WI38 (cell line): Measurements from ENCODE around the gene GORAB.

Source experiments
- H3K4me3 ChIP-seq: 2 replicates; pipeline ENCODE4 v1.5.1; 2011; ENCODE audit warnings: low read depth, mild to moderate bottlenecking, control low read depth, low read length
- CTCF ChIP-seq: IDR thresholded peaks from 2 replicates; pipeline ENCODE4 v1.5.1; 2012; ENCODE audit warnings: low read depth, mild to moderate bottlenecking, control low read depth, low read length

The GORAB gene

GRCh38 chr1:170567214-170567613 lies 35.2 kb downstream of the GORAB start:
- no peak overlapping the region for H3K4me3 ChIP-seq
- no peak for TF ChIP-seq CTCF

GRCh38 chr1:170568197-170568596 lies 36.2 kb downstream of the GORAB start:
- TF ChIP-seq CTCF = no peak

GRCh38 chr1:170576980-170577379 lies 45.0 kb downstream of the GORAB start:
- TF ChIP-seq CTCF = no peak
- no peak overlapping the region for H3K4me3 ChIP-seq

More at GRCh38 chr1:170568197-170568596, 36.2 kb downstream of the GORAB start:
- no peak overlapping the region for H3K4me3 ChIP-seq

- TF ChIP-seq CTCF = no peak
- no peak overlapping the region for H3K4me3 ChIP-seq
Measured at GRCh38 chr1:170578359-170578758, 46.4 kb downstream of the GORAB start.

GRCh38 chr1:170580636-170581440 lies 48.9 kb downstream of the GORAB start:
- no peak for TF ChIP-seq CTCF
- H3K4me3 ChIP-seq = no peak overlapping the region

GRCh38 chr1:170583186-170583585 lies 51.2 kb downstream of the GORAB start:
- H3K4me3 ChIP-seq = no peak overlapping the region
- TF ChIP-seq CTCF = no peak
